DMS 273 treated with DMSO at 0.1 percent for 48 hours (cell line): ENCODE measurements around the gene SIT1.

ENCODE experiments used
- DNase-seq: peaks from one replicate; lab custom pipeline; 2025; lab: John Stamatoyannopoulos, UW

The SIT1 gene

DNA sequence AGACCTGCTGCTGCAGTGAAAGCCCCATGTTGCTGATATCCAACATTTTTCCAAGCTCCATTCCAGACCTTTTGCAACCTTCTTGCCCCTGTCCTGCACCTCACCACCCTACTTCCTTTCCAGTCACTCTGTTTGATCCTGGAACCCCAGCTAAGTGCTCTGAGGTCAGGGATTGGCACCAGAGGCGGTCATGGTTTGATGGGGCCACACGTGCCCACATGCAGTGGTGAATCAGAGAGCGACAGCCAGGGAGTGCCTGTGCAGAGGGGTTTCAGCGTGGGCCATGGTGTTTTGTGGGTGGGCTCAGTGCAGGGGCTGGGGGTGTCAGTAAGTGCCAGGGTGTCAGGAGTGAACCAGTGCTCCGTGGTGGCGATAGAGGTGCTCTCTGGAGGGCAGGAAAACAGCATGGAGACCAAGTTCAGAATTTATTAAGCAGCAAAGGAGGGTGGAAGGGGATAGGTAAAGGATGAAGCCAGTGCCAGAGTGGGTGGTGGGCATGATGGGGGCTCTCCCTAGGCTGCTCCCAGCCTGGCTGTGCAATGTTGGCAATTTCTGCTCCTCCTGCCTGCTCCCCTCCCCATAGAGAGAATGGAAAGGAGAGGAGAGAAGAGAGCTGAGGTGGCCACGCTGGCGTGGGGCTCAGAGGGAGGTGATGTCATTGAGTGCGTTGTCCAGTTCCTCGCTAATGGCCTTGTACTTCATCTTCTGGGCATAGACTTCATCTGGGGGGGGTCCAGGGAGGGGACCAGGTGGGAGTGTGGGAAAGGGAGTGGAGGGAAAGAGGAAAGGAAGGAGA lies 32.0 kb upstream of the SIT1 start:
- no peak for DNase-seq

DNA sequence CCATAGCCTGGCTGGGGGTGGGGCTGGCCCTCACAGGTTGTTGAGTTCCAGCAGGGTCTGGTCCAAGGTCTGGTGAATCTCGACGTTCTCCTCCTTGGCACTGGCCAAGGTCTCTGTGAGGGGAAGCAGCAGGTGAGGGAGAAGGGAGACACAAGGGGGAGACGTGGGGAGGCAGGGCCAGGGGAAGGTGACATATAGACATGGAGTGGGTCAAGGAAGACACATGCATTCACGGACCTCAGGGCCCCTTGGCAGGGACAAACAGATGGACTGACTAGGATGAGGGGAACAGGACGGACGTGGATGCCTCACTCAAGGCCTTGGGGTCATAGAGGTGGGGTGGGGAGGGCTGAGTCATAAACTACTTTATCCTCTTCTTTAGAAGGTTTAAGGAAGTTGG lies 31.3 kb upstream of the SIT1 start:
- DNase-seq: no peak

DNA sequence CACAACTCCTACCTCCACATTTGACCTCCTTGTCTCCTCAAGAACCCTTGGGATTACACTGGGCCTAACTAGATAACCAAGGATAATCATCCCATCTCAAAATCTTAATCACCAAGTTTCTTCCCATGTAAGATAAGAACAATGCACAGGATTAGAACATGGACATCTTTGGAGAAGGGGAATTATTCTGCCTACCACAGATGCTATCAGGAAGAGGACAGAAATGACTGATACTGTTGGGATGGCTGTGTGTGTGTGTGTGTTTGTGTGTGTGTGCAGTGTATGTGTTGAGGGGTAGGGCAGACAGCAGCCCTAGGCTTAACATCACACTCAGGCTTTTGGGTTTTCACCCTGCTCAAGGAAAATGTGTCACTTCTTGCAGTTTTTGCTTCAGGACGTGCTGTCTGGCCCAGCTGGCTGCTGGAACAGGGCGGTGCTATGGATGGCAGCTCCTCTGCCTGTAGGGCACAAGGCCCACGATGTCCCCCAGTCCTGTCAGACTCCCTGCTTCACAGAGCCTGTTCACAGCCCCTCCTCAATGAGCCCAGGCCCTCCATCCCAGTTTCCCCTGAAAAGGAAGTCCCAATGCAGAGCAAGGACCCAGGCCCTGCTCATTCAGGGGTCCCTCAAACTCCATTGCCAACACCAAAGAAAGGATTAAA lies 30.7 kb upstream of the SIT1 start:
- no peak for DNase-seq

DNA sequence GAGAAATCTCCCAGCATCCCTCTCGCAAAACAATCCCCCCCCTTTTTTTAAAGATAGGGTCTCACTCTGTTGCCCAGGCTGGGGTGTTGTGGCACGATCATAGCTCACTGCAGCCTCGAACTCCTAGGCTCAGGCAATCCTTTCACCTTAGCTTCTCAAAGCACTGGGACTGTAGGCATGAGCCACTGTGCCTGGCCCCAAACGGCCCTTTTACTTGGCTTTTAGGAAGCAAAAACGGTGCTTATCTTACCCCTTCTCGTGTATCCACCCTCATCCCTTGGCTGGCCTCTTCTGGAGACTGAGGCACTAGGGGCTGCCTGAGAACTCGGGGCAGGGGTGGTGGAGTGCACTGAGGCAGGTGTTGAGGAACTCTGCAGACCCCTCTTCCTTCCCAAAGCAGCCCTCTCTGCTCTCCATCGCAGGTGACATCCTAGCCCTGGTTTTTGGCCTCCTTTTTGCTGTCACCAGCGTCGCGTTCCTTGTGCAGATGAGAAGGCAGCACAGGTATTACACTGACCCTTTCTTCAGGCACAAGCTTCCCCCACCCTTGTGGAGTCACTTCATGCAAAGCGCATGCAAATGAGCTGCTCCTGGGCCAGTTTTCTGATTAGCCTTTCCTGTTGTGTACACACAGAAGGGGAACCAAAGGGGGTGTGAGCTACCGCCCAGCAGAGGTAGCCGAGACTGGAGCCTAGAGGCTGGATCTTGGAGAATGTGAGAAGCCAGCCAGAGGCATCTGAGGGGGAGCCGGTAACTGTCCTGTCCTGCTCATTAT lies 29.8 kb upstream of the SIT1 start:
- no peak for DNase-seq

DNA sequence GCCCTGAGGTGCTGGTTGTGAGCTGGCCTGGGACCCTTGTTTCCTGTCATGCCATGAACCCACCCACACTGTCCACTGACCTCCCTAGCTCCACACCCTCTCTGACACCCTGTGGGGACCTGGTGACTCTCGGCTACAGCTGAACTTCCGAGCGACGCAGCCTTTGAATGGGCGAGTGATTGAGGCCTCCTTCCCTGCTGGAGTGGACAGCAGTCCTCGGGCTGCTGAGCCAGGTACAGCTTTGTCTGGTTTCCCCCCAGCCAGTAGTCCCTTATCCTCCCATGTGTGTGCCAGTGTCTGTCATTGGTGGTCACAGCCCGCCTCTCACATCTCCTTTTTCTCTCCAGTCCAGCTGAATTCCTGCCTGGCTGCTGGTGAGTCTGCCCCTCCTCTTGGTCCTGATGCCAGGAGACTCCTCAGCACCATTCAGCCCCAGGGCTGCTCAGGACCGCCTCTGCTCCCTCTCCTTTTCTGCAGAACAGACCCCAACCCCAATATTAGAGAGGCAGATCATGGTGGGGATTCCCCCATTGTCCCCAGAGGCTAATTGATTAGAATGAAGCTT lies 29.1 kb upstream of the SIT1 start:
- no peak for DNase-seq

DNA sequence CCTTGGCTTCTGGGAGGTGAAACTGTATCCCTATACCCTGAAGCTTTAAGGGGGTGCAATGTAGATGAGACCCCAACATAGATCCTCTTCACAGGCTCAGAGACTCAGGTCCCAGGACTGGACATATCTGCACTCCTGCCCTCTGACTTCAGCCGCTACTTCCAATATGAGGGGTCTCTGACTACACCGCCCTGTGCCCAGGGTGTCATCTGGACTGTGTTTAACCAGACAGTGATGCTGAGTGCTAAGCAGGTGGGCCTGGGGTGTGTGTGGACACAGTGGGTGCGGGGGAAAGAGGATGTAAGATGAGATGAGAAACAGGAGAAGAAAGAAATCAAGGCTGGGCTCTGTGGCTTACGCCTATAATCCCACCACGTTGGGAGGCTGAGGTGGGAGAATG lies 28.4 kb upstream of the SIT1 start:
- DNase-seq: no peak

DNA sequence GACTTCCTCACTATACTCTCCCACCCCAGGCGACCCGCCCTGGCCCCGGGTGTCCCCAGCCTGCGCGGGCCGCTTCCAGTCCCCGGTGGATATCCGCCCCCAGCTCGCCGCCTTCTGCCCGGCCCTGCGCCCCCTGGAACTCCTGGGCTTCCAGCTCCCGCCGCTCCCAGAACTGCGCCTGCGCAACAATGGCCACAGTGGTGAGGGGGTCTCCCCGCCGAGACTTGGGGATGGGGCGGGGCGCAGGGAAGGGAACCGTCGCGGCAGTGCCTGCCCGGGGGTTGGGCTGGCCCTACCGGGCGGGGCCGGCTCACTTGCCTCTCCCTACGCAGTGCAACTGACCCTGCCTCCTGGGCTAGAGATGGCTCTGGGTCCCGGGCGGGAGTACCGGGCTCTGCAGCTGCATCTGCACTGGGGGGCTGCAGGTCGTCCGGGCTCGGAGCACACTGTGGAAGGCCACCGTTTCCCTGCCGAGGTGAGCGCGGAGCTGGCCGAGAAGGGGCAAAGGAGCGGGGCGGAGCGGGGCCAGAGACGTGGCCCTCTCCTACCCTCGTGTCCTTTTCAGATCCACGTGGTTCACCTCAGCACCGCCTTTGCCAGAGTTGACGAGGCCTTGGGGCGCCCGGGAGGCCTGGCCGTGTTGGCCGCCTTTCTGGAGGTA lies 25.1 kb upstream of the SIT1 start:
- no peak for DNase-seq

DNA sequence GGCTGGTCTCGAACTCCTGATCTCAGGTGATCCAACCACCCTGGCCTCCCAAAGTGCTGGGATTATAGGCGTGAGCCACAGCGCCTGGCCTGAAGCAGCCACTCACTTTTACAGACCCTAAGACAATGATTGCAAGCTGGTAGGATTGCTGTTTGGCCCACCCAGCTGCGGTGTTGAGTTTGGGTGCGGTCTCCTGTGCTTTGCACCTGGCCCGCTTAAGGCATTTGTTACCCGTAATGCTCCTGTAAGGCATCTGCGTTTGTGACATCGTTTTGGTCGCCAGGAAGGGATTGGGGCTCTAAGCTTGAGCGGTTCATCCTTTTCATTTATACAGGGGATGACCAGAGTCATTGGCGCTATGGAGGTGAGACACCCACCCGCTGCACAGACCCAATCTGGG lies 24.5 kb upstream of the SIT1 start:
- DNase-seq: no peak

DNA sequence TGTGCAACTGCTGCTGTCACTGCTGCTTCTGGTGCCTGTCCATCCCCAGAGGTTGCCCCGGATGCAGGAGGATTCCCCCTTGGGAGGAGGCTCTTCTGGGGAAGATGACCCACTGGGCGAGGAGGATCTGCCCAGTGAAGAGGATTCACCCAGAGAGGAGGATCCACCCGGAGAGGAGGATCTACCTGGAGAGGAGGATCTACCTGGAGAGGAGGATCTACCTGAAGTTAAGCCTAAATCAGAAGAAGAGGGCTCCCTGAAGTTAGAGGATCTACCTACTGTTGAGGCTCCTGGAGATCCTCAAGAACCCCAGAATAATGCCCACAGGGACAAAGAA lies 23.3 kb upstream of the SIT1 start:
- no peak for DNase-seq

DNA sequence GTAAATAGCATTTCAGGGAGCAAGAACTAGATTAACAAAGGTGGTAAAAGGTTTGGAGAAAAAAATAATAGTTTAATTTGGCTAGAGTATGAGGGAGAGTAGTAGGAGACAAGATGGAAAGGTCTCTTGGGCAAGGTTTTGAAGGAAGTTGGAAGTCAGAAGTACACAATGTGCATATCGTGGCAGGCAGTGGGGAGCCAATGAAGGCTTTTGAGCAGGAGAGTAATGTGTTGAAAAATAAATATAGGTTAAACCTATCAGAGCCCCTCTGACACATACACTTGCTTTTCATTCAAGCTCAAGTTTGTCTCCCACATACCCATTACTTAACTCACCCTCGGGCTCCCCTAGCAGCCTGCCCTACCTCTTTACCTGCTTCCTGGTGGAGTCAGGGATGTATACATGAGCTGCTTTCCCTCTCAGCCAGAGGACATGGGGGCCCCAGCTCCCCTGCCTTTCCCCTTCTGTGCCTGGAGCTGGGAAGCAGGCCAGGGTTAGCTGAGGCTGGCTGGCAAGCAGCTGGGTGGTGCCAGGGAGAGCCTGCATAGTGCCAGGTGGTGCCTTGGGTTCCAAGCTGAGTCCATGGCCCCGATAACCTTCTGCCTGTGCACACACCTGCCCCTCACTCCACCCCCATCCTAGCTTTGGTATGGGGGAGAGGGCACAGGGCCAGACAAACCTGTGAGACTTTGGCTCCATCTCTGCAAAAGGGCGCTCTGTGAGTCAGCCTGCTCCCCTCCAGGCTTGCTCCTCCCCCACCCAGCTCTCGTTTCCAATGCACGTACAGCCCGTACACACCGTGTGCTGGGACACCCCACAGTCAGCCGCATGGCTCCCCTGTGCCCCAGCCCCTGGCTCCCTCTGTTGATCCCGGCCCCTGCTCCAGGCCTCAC lies 22.6 kb upstream of the SIT1 start, which contains the start of gene CA9:
Gene CA9, plus strand, starts transcription at position 797 of the 893 bp plus-strand sequence. Its CDS starts 32 bp downstream, at position 829.
- peak; percentile 20 for DNase-seq

DNA sequence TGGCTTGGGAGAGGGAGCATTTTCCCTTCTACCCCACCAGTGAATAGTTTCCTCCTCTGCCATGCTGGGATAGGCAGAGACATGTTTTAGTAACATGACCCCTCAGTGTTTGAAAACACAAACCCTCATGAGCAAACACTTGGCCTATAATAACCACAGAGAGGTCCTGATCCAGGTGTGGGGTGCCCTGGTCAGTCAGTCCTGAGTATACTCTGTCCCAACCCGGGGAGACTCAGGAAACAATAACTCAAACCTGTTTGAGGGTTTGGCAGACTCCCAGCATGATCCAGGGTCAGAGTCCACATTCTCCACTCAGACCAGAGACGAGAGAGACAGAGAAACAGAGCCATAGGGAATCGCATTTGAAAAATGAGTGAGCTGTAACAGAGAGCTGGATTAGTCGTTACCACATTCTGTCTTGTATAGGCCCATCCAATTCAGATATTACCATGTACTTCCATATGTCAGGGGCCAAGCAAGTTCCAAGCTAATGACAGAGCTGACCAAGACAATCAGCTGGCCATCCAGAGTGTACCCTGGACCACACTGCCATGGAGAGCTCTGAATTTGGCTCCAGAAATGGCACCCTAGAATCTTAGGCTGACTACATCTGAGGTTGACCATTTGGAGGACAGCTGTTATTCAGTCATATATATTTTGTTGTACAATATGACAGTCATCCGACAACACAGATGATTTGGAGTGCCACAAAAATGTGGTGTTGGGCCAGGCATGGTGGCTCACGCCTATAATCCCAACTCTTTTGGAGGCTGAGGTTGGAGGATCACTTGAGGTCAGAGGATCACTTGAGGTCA lies 18.8 kb upstream of the SIT1 start:
- no peak for DNase-seq

DNA sequence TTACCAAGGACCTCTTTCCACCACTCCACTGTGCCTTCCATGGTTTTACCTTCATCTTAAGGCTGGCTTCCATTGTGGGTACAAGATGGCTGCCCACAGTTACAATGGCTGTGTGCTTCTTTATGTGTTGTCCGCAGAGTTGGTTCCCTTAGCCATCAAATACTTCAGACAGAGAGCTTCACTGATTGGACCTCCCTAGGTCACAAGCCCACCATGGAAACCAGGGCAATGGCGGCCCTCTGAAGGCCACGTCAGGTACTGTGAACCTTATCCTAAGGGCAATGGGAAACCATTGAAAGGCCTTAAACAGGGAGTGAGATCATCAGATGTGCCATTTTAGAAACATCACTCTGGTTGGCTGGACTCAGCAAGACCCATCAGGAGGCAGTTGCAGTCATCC lies 17.2 kb upstream of the SIT1 start:
- DNase-seq: no peak

DNA sequence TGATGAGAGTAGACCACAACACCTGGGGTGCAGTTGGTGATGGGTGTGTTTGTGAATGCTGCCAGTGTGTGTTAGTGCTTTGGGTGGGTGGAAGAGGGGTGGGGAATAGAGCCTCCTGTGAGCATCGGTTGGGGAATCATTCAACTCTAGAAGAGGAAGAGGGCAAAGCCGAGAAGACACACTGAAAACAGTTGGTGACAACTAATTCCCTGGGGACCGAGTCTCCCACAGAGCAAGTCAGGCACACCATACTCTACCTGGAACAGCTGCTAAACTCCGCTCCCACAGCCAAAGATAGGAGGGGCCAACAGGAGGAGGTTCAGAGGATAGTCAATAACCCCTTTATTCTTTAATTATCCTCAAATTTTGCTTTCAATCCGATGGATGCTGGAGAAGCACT lies 15.8 kb upstream of the SIT1 start:
- DNase-seq: no peak

DNA sequence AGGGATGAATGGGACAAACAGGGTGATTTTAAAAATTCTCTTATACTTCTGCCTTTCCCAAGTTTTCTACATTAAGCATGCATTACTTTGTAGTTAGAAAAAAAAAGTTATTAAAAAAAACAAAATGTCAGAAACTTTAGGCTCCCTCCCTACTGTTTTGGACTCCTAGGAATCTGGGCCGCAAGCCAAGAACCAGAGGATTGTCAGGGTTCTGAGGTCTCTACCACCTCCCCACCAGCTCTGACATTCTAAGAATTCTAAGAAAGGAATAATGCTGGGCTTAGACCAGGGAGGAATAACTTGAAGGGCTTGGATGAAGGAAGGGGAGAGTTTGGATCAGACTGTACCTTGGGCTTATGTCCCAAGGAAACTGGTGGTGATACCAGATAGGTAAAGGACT lies 15.3 kb upstream of the SIT1 start:
- no peak for DNase-seq

DNA sequence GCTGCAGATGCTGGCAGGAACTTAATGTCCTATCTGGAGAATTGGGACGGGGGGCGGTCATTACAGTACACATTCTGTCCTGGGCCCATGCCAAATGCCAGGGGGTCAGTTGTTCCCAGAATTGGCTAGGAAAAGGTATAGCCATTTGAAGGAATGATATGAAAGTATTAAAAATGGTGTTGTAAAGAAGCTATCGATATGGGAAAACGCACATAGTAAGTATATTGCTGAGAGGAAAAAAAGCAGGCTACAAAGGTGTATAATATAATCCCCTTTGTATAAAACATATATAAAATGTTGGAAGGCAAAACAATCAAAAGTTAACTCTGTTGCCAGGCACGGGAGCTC lies 14.7 kb upstream of the SIT1 start:
- no peak for DNase-seq

DNA sequence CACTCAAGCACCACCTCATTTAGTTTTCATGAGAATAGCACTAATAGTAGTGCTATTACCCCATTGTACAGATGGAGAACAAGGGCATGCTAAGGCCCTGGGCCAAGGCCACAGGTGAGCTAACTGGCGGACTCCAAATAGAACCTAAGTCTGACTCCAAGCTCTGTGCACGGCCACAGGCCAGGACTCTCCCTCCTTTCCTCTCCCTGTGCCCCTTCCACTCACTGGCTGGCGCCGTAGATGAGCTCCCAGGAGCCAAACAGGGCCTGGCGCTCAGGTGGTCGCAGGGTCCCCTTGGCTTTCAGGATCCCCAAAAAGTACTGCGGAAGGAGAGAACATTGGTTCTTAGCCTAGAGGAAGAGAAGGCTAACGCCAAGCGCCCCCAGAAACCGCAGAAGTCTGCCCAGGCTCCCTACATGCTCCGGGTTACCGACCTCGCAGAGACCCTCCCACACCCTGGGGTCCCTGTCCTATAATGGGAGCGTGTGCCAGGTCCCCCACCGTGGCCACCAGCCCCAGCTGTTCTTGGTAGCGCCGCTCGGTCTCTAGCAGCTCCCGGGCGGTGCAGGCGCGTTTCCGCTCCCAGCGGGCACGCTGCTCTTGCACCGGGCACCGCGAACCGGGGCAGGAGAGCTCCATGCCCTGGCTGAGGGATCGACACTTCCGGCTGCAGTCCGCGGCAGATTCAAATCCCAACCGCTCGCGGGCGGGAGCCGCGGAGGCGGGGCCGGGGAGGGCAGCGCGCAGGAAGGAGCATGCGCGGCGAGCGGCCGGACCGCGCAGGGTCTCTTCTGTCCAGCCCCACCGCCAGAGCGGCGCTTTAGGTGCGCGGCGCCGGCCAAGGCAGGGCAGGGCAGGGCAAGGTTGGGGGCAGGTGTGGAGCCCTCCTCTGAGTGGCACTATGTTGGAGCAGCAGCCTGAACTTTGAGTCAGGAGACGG lies 14.1 kb upstream of the SIT1 start, which contains the start of gene ARHGEF39:
Gene ARHGEF39, minus strand, starts transcription at position 665 of the 940 bp plus-strand sequence. Its CDS starts 26 bp downstream, at position 639.
- peak; percentile 33 for DNase-seq

DNA sequence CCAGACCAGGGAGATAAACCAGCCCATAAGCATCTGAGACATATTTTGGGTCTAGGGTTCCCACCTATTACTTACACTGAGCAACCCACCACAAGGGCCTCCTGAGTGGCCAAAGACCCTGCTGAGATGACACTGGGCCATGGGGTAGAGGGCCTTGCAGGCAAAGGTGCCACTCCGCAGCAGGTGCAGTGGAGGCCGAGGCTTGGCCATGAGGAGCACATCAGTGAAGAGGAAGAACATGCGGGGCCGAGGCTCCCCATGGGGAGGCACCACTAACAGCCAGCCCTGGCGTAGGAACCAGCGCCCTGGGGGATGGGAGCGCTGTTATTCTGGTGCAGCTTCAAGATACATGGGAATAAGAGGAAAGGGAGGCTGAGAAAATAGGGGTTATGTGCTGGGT lies 11.7 kb upstream of the SIT1 start:
- no peak for DNase-seq

DNA sequence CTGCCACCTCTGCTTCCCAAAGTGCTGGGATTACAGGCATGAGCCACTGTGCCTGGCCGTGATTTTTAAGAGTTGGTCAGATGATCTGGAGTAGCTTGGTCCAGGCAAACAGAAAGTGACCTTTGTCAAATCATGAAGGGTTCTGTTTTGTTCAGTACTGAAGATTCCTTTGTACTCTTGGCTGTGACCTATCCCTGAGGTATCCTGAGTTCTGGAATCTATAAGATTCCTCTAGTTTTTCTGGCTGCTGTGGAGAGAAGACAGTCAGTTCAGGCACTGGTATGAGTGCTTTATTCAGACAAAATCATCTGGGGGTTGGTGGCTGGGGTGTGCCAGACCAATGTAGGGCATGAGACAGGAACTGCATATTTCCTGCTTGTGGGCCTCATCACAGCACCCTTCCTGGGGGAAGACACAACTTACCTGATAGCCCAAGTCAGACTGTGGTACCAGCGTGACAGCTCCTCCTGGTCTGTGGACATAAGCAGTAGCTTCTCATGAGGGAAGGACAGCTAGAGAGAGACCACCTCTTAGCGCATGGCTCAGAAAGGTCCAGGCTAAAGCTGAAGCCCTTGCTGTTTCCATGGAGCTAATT lies 11.1 kb upstream of the SIT1 start:
- no peak for DNase-seq

DNA sequence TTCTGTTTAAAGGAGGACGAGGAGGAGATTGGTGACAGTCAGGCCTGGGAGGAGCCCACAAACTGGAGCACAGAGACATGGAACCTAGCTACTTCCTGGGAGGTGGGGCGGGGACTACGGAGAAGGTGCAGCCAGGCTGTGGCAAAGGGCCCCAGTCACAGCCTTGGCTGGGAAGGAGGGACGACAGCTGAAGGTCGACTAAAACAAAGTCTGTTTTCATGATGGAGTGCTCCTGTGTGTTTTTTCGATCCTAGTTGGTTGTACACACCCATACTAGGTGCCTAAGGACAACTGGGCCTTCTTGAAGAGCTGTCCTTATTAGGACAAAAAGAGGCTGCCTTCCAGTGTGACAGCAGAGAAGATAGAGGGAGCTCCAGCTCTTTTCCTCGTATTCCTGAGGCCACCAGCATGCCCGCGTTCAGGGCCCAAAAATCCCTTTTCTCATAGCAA lies 10.3 kb upstream of the SIT1 start:
- DNase-seq: no peak
